DOHH2 (cell line): ENCODE data around the gene RAB40C.

ENCODE experiments used
- CTCF ChIP-seq: fragments of 200-600 bp; sonication (generic); IDR thresholded peaks from one replicate; pipeline ENCODE4 v1.5.1; 2014; ENCODE audit warnings: antibody characterized with exemption, mild to moderate bottlenecking, low read depth, low read length; ENCODE audit not compliant: poor library complexity, severe bottlenecking
- EZH2phosphoT487 ChIP-seq: fragments of 200-600 bp; sonication (generic); IDR thresholded peaks from 2 replicates; pipeline ENCODE4 v1.6.1; 2017; ENCODE audit warnings: borderline replicate concordance, mild to moderate bottlenecking, antibody characterized with exemption, low read length, moderate library complexity, mixed read lengths

- TF ChIP-seq CTCF (no peak), EZH2phosphoT487 (no peak)
These were observed 2.9 kb upstream of the RAB40C start for GRCh38 chr16:586645-587590.
